22Rv1 (cell line): Measurements from ENCODE around the gene ATP8B4.

Experiments
- CTCF ChIP-seq: fragments of 450-650 bp; IDR thresholded peaks from 2 replicates; pipeline ENCODE4 v1.5.1; 2017; ENCODE audit warnings: mild to moderate bottlenecking
- ZFX ChIP-seq: fragments of 450-650 bp; IDR thresholded peaks from 2 replicates; pipeline ENCODE4 v1.6.1; 2017; ENCODE audit warnings: antibody characterized with exemption, borderline replicate concordance

- no peak for TF ChIP-seq CTCF
- no peak for TF ChIP-seq ZFX
Measured at GRCh38 chr15:50124631-50125030, 5.6 kb upstream of the ATP8B4 start.
